HG03378 (cell line): Measurements from ENCODE around the gene CCNY.
A peak's percentile ranks its signal among the peaks of the same experiment; 100 is the strongest.

ENCODE experiments used
- ATAC-seq: cut with Tn5 transposase; IDR thresholded peaks from one replicate; pipeline ENCODE4 v1.9.1; 2021; ENCODE audit warnings: mild to moderate bottlenecking, moderate library complexity; ENCODE audit not compliant: unreplicated experiment

Gene CCNY

DNA sequence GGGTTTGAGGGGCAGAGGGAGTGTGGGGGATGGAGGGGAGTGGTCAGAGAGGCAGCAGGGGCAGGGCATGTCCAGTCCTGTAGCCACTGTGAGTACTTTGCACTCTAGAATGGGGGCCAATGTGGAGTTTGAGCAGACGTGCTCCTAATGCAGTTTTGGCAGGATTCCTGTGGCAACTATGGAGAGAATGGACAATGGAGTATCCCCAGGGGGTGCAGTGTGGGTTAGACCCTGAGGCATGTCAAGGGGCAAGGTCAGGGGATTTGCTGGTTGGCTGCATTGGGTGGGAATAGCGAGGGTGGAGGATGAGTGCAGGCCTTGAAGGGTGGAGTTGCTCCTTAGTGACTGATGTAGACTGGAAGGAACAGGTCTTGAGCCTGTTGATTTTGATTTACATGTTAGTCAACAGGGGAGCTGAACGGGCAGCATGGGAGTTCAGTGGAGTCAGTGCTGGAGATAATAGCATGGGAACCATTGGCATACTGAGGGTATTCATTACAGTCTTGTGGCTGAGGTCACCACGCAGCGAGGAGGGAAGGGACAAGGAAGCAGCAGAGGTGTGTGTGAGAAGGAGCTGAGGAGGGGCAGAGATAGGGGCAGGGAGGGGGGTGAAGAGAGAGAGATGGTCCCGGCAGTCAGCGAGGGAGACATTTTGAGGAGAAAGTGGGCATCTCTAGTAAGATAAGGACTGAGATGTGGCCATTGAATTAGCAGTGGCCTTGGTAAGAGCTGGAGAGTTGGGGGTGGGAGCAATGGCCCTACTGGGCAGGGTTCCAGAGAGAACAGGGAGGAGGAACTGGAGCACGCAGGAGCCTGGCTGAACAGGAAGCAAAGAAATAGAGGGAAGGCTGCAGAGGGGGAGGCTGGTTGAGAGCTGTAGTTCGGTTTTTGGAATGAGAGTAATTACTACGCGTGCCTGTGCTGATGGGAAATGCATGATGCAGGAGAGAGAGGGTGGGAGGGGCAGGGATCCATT, 112.7 kb downstream of the CCNY start:
- no peak for ATAC-seq

- no peak for ATAC-seq
Measured at GRCh38 chr10:35449944-35450343, 113.6 kb downstream of the CCNY start.

- ATAC-seq = peak; percentile 99
Measured at GRCh38 chr10:35451151-35452016, 115.1 kb downstream of the CCNY start.

DNA sequence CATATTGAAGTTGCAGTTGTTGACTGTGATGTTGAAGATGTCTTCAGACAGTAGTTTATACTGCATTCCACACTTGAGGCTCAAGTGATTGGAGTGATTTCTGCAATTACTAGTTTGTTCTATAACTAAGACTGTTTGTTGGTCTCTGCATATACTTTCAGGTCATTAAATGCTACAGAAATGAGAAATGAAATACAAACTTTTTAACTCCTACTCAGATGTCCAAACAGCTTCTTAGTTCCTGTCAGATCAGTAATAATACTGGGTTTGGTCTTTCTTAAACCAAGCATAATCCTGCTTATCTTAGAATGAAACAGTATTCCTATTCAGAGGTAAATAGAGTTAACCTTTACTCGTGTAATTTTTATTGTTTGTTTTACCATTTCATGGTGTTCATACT, 115.9 kb downstream of the CCNY start:
- peak; percentile 26 for ATAC-seq

DNA sequence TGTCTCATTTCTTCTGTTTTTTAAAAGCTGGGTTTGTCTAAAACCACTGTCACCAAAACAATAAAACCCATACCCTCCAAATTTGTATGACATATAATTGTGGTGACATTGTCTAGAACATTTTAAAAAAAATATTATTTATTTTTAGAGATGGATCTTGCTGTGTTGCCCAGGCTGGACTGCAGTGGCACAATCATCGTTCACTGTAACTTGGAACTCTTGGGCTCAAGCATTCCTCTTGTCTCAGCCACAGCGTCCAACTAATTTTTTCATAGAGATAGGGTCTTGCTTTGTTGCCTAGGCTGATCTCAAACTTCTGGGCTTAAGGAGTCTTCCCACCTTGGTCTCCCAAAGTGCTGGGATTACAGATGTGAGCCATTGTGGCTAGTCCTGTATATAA, 116.5 kb downstream of the CCNY start:
- no peak for ATAC-seq

DNA sequence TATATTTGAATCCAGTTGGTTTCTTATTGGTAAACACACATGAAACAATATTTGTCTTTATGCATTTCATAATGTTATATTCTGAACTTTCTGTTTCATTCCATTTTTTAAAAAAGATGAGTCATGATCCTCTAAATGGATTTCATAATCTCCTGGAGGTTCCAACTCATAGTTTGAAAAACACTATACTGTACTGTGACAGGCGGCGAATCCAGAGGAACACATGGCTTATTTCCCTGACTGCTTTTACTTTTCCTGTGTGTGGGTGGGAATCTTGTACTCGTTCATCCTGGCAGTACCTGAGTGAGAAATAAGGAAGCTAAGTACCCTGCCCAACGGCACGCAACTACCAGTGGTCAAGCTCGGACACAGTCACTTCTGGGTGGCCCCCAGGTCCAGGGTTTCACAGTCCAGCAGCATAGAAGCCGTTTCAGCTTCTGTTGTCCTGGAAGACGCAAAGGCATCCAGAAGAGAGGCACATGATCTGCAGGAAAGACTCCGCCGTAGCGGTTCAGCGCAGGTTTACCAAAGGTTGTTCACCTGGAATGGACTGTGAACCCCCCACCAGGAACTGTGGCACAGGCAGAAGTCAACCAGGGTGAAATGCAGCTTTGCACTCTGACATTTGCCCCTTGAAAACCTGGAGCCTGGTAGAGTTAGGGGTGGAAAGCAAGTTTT, 117.7 kb downstream of the CCNY start:
- ATAC-seq = no peak

- no peak for ATAC-seq
Measured at GRCh38 chr10:35456153-35456720, 119.9 kb downstream of the CCNY start.

DNA sequence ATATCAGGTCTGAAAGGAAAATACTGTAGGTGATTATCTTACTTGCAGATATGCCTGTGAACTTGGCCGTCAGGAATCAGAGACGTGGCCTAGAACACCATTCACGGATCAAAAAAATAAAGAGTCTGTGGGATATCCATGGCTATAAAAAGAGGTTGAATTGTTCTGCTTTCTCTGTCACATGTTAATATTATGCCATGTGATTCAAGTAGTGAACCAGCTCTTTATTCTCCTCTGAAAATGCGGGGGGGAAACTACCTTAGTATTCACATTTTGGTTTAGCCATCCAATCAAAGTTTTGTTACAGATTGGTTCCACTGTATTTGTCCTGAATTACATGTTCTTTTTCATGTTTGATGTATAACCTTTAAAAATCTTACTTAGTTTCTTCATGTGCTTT, 120.5 kb downstream of the CCNY start:
- no peak for ATAC-seq

DNA sequence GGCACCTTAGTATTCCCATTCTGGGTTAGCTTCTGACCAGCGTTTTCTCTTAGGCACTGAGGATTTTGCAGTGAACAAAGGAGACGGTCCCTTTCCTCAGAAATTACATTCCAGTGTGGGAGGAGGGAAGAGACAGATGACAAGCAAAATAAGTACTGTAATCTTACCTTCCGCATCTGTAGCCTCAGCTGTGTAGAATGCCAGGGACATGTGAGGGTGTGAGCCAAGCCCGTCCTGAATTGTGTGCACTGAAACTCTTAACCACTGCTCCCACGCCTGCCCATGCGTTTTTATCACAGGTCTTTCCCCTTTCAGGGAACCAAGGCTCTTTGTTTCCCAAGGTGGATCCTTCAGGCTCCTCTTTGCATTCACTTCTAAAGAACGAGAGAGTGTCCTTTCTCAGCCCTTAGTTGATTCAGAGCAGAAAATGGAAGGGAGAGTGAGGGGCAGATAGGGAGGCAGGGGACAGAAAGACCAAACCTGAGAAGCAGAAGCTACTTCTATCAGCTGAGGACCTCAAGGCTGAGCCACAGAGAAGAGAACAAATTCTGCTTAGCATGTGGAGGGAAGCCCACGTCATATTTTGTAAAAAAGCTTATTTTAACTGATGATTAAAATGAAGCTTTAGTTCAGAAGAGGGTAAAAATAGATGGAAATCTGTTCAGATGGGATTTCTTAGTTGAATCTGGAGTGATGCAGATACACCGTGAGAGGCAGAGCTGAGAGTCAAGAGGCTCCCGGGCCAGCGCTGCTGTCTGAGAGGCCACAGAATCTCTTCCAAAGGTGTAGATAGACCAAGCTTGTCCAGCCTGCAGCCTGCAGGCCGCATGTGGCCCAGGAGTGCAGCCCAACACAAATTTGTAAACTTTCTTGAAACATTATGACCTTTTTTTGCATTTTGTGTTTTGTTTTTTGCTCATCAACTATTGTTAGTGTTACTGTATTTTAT, 122.5 kb downstream of the CCNY start:
- ATAC-seq = no peak

- ATAC-seq = no peak
Measured at GRCh38 chr10:35459449-35459847, 123.1 kb downstream of the CCNY start.

DNA sequence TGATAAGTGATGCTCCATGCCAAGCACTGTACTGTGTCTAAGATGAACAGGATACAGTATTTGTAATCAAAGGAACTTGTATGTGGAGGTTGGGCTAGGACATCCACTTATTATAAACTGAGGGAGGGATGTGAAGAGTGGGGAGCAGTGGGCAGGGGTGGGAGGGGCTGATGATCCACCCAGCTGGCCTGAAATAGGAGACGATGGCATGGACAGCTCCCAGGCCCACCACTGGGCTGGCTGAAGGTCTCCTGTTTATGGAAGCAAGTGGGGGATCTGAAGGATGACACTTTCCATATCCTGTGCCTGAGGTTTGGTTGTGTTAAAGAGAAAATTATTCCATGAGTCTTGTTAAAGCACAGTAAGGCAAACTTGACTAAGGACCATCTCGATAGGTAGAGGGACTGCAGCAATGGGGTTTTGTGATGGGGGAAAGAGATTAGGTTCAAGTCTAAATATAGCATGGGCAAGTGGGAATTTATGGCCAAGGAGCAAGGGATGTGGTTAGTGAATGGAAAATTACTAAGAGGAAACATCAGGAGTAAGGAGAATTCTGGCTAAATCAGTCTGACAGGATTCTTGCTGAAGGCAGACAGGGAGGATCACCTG, 124.6 kb downstream of the CCNY start:
- no peak for ATAC-seq

DNA sequence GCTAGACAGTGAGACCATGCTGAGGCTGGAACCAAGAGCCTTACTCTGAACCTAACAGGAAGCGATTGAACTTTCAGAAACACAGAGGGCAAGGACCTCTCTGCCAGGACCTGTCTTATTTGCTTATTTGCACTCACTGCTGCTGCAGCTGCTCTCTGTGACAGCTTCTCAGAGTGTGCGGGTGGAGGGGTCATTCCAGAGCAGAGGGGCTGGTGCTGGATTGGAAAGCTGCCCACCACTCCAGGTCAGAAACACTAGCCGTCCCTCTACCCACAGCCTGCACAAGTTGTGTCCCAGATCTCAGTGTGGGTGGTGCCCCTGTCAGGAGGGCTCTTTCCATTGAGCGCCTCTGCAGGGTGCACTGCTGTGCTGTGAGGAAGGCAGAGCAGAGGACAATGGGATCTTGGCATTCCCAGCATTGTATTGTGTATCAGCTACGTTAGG, 126.2 kb downstream of the CCNY start:
- ATAC-seq = peak; percentile 79

DNA sequence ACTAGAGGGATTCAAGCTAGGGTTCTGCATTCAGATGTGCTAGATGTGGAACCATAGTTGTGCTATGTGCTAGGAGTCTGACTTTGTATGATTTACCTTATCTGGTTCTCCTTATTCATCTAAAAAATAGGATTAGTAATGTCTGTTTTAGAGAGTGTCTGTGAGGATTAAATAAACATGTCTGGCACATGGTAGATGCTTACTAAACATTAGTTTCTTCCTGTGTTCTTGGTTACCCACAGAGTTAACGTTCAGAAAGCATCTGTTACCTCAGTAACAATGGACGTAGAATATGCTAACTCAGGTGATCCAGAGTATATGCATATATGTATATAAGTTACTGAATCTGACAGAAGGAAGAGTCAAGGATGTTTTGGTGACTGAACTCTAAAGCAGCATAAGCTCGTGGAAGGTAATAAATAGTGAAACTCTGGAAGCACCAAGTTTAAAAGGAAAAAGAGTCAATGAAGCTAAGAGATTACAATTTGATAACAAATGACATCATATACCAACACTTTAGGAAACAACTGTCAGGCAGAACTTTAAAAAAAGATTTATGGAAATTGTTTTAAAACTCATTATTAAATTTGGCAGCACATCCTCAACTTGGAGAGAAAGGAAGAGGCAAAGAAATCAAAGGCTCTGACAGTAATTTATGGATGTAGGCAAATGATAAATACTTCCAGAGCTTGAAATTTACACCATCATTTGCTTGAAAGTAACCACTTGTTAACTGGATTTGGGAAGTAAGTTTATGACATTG, 127.0 kb downstream of the CCNY start:
- no peak for ATAC-seq

GRCh38 chr10:35463878-35464277, 127.6 kb downstream of the CCNY start:
- ATAC-seq = no peak

DNA sequence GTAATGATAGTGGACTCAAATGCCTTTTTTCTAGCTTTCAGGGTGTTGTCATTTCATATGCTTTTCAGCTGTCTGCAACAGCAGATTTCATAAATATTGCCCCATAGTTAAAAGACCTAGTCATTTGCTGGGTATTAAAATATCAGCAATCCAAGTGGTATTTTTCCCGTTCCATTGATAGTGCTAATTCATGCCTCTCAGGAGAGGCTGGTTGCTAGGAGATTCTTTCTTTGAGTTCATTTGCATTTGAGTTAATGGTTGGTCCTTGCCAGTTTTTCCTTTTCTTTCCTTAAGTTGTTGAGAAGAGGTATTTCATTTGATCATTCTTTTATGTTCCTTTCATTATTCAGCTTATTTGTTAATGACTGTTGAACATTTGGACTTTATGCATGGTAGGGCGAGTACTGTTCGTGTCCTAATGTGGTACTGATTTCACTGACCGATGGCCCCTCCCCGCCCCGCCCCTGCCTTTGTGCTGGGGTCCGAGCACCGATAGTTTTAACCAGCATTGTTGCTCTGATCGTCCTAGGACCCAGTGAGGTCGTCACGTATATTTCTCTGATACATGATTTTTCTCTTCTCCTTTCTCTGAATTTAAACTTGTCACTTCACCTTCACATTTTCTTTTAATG, 128.6 kb downstream of the CCNY start:
- ATAC-seq = no peak

- ATAC-seq = no peak
Measured at GRCh38 chr10:35465673-35466072, 129.4 kb downstream of the CCNY start.

GRCh38 chr10:35466170-35466569, 129.9 kb downstream of the CCNY start:
- ATAC-seq = no peak

DNA sequence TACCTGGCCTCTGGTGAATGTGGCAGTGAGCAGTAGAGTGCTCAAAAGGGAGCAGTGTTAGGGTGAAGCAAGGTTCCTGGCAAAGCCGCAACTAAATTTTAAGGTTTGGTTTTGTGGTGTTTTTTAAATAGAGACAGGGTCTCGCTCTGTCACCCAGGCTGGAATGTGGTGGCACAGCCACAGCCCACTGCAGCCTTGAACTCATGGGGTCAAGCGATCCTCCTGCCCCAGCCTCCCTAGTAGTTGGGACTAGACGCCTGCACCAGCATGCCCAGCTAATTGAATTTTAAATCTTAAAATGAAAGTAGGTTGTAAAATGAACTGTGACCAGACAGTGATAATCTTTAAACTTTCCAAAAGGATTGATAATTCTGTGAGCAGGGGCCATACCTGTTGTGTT, 130.4 kb downstream of the CCNY start:
- no peak for ATAC-seq
